GM21529 (cell line): ENCODE measurements around the gene JMJD4.
"Not testable (repeated sequence)": the region's sequence is repeated elsewhere in the genome, so short reads cannot be mapped to it uniquely, and the experiment has no call there.

Experiments
- ATAC-seq: cut with Tn5 transposase; IDR thresholded peaks from one replicate; pipeline ENCODE4 v1.9.1; 2021; ENCODE audit not compliant: unreplicated experiment

JMJD4 gene

DNA sequence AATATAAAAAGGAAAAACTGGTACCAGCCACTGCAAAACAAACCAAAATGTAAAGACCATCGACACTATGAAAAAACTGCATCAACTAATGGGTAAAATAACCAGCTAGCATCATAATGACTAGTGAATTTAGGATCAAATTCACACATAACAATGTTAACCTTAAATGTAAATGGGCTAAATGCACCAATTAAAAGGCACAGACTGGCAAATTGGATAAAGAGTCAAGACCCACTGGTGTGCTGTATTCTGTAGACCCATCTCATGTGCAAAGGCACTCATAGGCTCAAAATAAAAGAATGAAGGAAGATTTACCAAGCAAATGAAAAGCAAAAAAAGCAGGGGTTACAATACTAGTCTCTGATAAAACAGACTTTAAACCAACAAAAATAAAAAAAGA, 33.5 kb downstream of the JMJD4 start:
- not testable (repeated sequence) for ATAC-seq

DNA sequence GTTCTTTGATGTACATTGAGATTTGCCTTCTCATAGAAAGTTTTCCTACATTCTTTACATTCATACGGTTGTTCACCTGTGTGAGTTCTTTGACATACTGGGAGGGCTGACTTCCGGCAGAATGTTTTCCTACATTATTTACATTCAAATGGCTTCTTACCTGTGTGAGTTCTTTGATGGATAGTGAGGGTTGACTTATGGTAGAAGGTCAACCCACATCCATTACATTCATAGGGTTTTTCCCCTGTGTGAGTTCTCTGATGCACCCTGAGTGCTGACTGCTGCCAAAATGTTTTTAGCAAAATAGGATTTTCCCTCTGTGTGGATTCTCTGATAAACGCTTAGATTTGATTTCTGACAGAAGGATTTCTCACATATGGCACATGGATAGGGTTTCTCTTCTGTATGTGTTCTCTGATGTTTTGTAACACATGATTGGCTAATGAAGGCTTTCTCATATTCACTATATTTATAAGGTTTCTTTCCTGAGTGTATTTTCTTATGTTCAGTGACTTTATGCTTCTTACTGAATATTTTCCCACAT, 37.7 kb downstream of the JMJD4 start:
- no peak for ATAC-seq

DNA sequence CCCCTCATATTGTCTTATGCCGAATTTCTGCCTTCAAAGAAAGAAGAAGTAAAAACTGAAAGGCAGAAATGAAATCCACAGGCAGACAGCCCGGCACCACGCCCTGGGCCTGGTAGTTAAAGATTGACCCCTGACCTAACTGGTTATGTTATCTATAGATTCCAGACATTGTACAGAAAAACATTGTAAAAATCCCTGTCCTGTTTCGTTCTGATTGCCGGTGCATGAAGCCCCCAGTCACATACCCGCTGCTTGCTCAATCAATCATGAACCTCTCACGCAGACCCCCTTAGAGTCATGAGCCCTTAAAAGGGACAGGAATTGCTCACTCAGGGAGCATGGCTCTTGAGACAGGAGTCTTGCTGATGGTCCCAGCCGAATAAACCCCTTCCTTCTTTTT, 49.3 kb downstream of the JMJD4 start:
- ATAC-seq: no peak
